NCI-H345 treated with DMSO at 0.1 percent for 48 hours (cell line): ENCODE measurements around the gene TPRG1.

Experiments used
- DNase-seq: peaks from one replicate; lab custom pipeline; 2025; ENCODE audit not compliant: unreplicated experiment; lab: John Stamatoyannopoulos, UW

The TPRG1 gene

GRCh38 chr3:189276444-189277219 is 104.9 kb downstream of the TPRG1 start:
- no peak for DNase-seq

- no peak for DNase-seq
Measured at GRCh38 chr3:189277711-189278110, 105.9 kb downstream of the TPRG1 start.

- no peak for DNase-seq
Measured at GRCh38 chr3:189278221-189278620, 106.5 kb downstream of the TPRG1 start.

- DNase-seq, result no peak
Measured at GRCh38 chr3:189282189-189282588, 110.4 kb downstream of the TPRG1 start.

GRCh38 chr3:189282741-189283140 is 111.0 kb downstream of the TPRG1 start:
- DNase-seq, result no peak

- DNase-seq, result no peak
Measured at GRCh38 chr3:189286188-189286587, 114.4 kb downstream of the TPRG1 start.

GRCh38 chr3:189286916-189287315 is 115.1 kb downstream of the TPRG1 start:
- no peak for DNase-seq

- no peak for DNase-seq
Measured at GRCh38 chr3:189288348-189289235, 116.8 kb downstream of the TPRG1 start.

GRCh38 chr3:189289251-189289650 is 117.5 kb downstream of the TPRG1 start:
- no peak for DNase-seq

GRCh38 chr3:189292667-189293484 is 121.1 kb downstream of the TPRG1 start:
- no peak for DNase-seq

- DNase-seq, result no peak
Measured at GRCh38 chr3:189294649-189295048, 122.9 kb downstream of the TPRG1 start.

- no peak for DNase-seq
Measured at GRCh38 chr3:189295089-189295488, 123.3 kb downstream of the TPRG1 start.

- no peak for DNase-seq
Measured at GRCh38 chr3:189297932-189298331, 126.2 kb downstream of the TPRG1 start.

GRCh38 chr3:189298469-189299375 is 127.0 kb downstream of the TPRG1 start:
- no peak for DNase-seq

- DNase-seq, result no peak
Measured at GRCh38 chr3:189300345-189300744, 128.6 kb downstream of the TPRG1 start.

GRCh38 chr3:189301479-189301878 is 129.7 kb downstream of the TPRG1 start:
- DNase-seq, result no peak

- no peak for DNase-seq
Measured at GRCh38 chr3:189303584-189303983, 131.8 kb downstream of the TPRG1 start.

GRCh38 chr3:189304465-189305351 is 132.9 kb downstream of the TPRG1 start:
- DNase-seq, result peak; percentile 99

GRCh38 chr3:189305412-189305811 is 133.6 kb downstream of the TPRG1 start:
- DNase-seq, result no peak
